Smooth muscle cell (in vitro differentiated cells): ENCODE results near the gene PCF11. TPM values are rescaled to one million over a fixed set of nuclear protein-coding genes. Genes with fewer than 3 reads are reported as not detected.

Experiments
- DNase-seq: peaks from one replicate; lab custom pipeline; 2025; ENCODE audit not compliant: unreplicated experiment; lab: John Stamatoyannopoulos, UW
- H2AFZ ChIP-seq: fragments of 200-600 bp; sonication (generic); 2 replicates; pipeline ENCODE4 v1.6.0; 2016; ENCODE audit warnings: antibody characterized with exemption, low read depth, mild to moderate bottlenecking
- H3F3A ChIP-seq: fragments of 200-600 bp; sonication (generic); 2 replicates; pipeline ENCODE4 v1.6.0; 2017; ENCODE audit warnings: antibody characterized with exemption, low read depth
- H3K27ac ChIP-seq: fragments of 200-600 bp; sonication (generic); 2 replicates; pipeline ENCODE4 v1.5.1; 2016; ENCODE audit warnings: low read depth, mild to moderate bottlenecking
- H3K27me3 ChIP-seq: fragments of 200-600 bp; sonication (generic); 2 replicates; pipeline ENCODE4 v1.6.1; 2016; ENCODE audit warnings: low read depth, mild to moderate bottlenecking
- H3K36me3 ChIP-seq: fragments of 200-600 bp; sonication (generic); 2 replicates; pipeline ENCODE4 v1.5.1; 2016; ENCODE audit warnings: low read depth
- H3K4me1 ChIP-seq: fragments of 200-600 bp; sonication (generic); 2 replicates; pipeline ENCODE4 v1.5.1; 2016; ENCODE audit warnings: low read depth
- H3K4me2 ChIP-seq: fragments of 200-600 bp; sonication (generic); 2 replicates; pipeline ENCODE4 v1.6.0; 2016; ENCODE audit warnings: mild to moderate bottlenecking
- H3K4me3 ChIP-seq: fragments of 200-600 bp; sonication (generic); 2 replicates; pipeline ENCODE4 v1.5.1; 2016; ENCODE audit warnings: mild to moderate bottlenecking
- H3K79me2 ChIP-seq: fragments of 200-600 bp; sonication (generic); 2 replicates; pipeline ENCODE4 v1.6.0; 2016; ENCODE audit warnings: low read depth, mild to moderate bottlenecking
- H3K9ac ChIP-seq: fragments of 200-600 bp; sonication (generic); 2 replicates; pipeline ENCODE4 v1.6.0; 2016; ENCODE audit warnings: low read depth
- H3K9me3 ChIP-seq: fragments of 200-600 bp; sonication (generic); replicated peaks from 2 replicates; pipeline ENCODE4 v1.5.1; 2016; ENCODE audit warnings: low read depth
- H4K20me1 ChIP-seq: fragments of 200-600 bp; sonication (generic); 2 replicates; pipeline ENCODE4 v1.6.0; 2016; ENCODE audit warnings: low read depth
- CTCF ChIP-seq: fragments of 200-600 bp; sonication (generic); IDR thresholded peaks from 2 replicates; pipeline ENCODE4 v1.5.1; 2017; ENCODE audit warnings: borderline replicate concordance, mild to moderate bottlenecking, antibody characterized with exemption; ENCODE audit not compliant: insufficient read depth, poor library complexity, severe bottlenecking
- WGBS: methylation state at CpG from one replicate; pipeline ENCODE4 v1.1.7; 2016; ENCODE audit warnings: low lambda C conversion rate; 5-methylcytosine and 5-hydroxymethylcytosine counted together
- polyA plus RNA-seq: library from polyadenylated mRNA; unstranded; fragments of >200 nt; fragmentation: Nextera tagmentation; extraction: Ambion mirVana; gene quantifications from 2 replicates; pipeline ENCODE4 v1.2.1, GENCODE V29; 2016
- total RNA-seq: library from RNA; depleted of rRNA; stranded (reverse); fragments of >200 nt; gene quantifications from 2 replicates; pipeline ENCODE4 v1.2.3, GENCODE V29; 2014

PCF11 gene
- total and polyA plus RNA-seq, 2 experiments from 2014 or later = 17.5 to 56.7 TPM

- peaks cover 30% of the 10 kb centered on the region for H3K36me3 ChIP-seq
Measured at GRCh38 chr11:83185767-83186166, 28.8 kb downstream of the PCF11 start.

GRCh38 chr11:83187465-83187864 lies 30.5 kb downstream of the PCF11 start:
- peaks cover 66% of the 10 kb centered on the region for H3F3A ChIP-seq
- peaks cover 3% of the 10 kb centered on the region for H3K4me1 ChIP-seq
- no peaks in the 10 kb centered on the region for H4K20me1 ChIP-seq
- no peak overlapping the region for H3K9ac ChIP-seq
- TF ChIP-seq CTCF = no peak
- H3K79me2 ChIP-seq = peaks cover 10% of the 10 kb centered on the region
- H3K27me3 ChIP-seq = no peaks in the 10 kb centered on the region
- peaks cover 19% of the 10 kb centered on the region for H3K36me3 ChIP-seq
- no peaks in the 10 kb centered on the region for H3K9me3 ChIP-seq
- no peak overlapping the region for H3K27ac ChIP-seq
- WGBS = 89% methylated on average over 4 of the region's 4 CpGs
- H2AFZ ChIP-seq = no peak overlapping the region
- no peak overlapping the region for H3K4me2 ChIP-seq
- no peak overlapping the region for H3K4me3 ChIP-seq
- no peak for DNase-seq

More at GRCh38 chr11:83185767-83186166, 28.8 kb downstream of the PCF11 start:
- Histone ChIP-seq H2AFZ (no peak overlapping the region), H3K27ac (peak overlapping the region; percentile 37), H3K79me2 (peaks cover 3% of the 10 kb centered on the region), H3K27me3 (no peaks in the 10 kb centered on the region), H3K4me2 (no peak overlapping the region), H3F3A (peaks cover 73% of the 10 kb centered on the region), H3K9ac (no peak overlapping the region), H3K9me3 (no peaks in the 10 kb centered on the region), H3K4me3 (no peak overlapping the region), H3K4me1 (no peaks in the 10 kb centered on the region), H4K20me1 (no peaks in the 10 kb centered on the region)
- 100% methylated on average over 1 of the region's 1 CpG for WGBS
- no peak for DNase-seq
- no peak for TF ChIP-seq CTCF

DNA sequence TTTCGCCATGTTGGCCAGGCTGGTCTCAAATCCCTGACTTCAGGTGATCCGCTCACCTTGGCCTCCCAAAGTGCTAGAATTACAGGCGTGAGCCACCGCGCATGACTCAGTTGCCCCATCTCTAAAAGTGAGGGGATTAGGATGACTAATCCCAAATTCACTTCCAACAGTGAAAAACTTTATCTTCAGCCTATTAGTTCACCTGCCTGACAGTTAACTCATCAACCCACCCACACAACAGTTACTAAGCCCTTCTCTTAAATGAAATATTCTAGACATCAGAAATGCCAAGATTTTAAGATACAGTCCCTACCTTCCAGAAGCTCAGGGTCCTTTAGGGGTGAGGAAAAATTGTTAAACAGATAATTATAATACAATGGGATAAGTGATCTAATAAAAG lies 34.6 kb downstream of the PCF11 start:
- Histone ChIP-seq H4K20me1 (no peaks in the 10 kb centered on the region), H3K9me3 (no peaks in the 10 kb centered on the region), H3K79me2 (peaks cover 33% of the 10 kb centered on the region), H3K4me1 (peaks cover 16% of the 10 kb centered on the region), H3K27me3 (no peaks in the 10 kb centered on the region), H3K27ac (peak overlapping the region; percentile 98), H3K4me2 (no peak overlapping the region), H3F3A (peaks cover 48% of the 10 kb centered on the region), H3K9ac (no peak overlapping the region), H3K36me3 (no peaks in the 10 kb centered on the region), H2AFZ (no peak overlapping the region), H3K4me3 (no peak overlapping the region)
- no peak for DNase-seq
- WGBS = 96% methylated on average over 5 of the region's 5 CpGs
- no peak for TF ChIP-seq CTCF

GRCh38 chr11:83191986-83192385 lies 35.1 kb downstream of the PCF11 start:
- WGBS = 95% methylated on average over 11 of the region's 11 CpGs
- peak overlapping the region; percentile 97 for H3K9ac ChIP-seq

More at GRCh38 chr11:83191986-83192385, 35.1 kb downstream of the PCF11 start:
- Histone ChIP-seq H3K36me3 (no peaks in the 10 kb centered on the region), H3F3A (peaks cover 43% of the 10 kb centered on the region), H3K9me3 (no peaks in the 10 kb centered on the region), H3K27ac (peak overlapping the region; percentile 98), H4K20me1 (no peaks in the 10 kb centered on the region), H3K4me3 (peak overlapping the region; percentile 93), H3K4me1 (peaks cover 16% of the 10 kb centered on the region), H3K79me2 (peaks cover 38% of the 10 kb centered on the region), H3K4me2 (peak overlapping the region; percentile 92), H2AFZ (no peak overlapping the region), H3K27me3 (no peaks in the 10 kb centered on the region)
- TF ChIP-seq CTCF = no peak
- DNase-seq = no peak
